ENCODE results near the gene PPP6R1.
"Not testable (repeated sequence)": the region's sequence is repeated elsewhere in the genome, so short reads cannot be mapped to it uniquely, and the experiment has no call there.

The PPP6R1 gene

DNA sequence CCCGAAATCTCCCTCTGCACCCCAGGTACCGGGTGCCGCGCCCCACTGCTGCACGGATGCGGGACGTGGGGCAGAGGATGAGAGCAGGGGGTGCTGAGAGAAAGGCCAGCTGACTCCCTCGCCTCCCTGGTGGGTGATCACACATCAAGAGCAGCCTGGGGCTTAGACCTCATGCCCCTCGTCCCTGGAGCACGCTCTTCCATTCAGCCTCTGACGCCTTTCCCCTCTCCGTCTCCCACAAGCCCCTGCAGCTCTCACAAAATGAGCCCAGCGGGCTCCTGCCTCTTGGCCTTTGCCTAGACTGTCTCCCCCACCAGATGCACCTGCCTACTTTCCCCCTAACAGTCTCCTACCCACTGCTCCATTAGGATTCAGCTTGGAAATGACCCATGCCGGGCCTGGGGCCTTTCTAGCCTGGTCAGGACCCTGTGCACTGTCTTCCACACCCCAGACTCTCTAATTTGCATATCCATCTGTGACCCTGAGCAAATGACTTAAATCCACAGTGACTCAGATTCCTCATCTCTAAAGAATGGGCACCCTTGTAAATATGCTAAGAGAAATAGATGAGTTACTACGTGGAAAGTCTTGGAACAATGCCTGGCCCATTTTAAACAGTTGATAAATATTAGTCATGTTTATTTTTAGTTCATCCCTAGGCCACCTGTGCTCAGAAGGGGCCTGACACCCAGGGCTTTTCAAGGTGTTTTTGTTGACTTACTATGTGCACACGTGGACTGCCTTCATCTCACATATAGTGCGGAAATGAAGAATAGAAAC, 48.9 kb downstream of the PPP6R1 start:
- H3K9me3 ChIP-seq (ENCODE audit: control insufficient read depth in 1 of 2, low read length in 2 of 2): peaks cover 0 to 7% of the 10 kb centered on the region in 2 donors
- peak overlapping the region; percentile 77 for H3K27ac ChIP-seq (ENCODE audit: low read length)
- H3K4me1 ChIP-seq (ENCODE audit: control insufficient read depth in 1 of 2, insufficient read depth in 2 of 2, low read length in 2 of 2): peaks cover 4 to 15% of the 10 kb centered on the region in 2 donors
- no peak overlapping the region for H3K4me3 ChIP-seq (ENCODE audit: low read depth in 1 of 2, low read length in 2 of 2)
- H3K36me3 ChIP-seq (ENCODE audit: control insufficient read depth in 1 of 2, insufficient read depth in 2 of 2, low read length in 2 of 2): no peaks in the 10 kb centered on the region
- no peaks in the 10 kb centered on the region for H3K27me3 ChIP-seq (ENCODE audit: low read depth, low read length)

DNA sequence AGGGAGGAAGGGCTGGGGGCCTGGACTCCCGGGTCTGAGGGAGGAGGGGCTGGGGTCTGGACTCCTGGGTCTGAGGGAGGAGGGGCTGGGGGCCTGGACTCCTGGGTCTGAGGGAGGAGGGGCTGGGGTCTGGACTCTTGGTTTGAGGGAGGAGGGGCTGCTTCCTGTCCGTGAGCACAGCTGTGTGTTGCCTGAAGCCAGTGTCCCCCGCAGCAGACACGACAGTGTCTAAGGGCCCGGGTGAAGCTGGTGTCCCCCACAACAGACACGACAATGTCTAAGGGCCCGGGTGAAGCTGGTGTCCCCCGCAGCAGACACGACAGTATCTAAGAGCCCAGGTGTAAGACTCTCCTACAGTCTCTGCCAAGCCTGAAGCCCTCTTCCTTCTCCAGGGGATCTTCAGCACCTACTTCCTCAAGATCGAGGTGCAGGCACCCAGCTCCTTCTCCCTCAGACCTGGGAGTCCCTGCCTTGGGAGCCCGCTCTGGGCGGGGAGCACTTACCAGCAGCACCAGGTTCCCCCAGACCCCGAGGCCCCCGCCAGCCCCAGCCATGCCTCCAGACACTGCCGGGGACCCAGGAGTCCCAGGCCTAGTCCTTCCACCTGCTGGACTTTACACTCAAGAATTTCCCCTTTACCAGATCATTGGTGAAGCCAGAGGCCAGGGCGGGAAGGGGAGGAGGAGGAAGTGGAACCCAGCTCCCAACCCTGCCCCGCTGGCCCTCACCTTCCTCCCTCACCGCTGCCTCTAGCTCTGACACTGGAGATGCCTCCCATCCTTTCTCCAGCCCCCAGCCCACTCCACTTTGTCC, 49.7 kb downstream of the PPP6R1 start, which contains the start of gene PTPRH:
Gene PTPRH (minus strand): TSS at position 622 of the 813 bp plus-strand sequence. CDS start 68 bp downstream, at position 554.
- H3K27ac ChIP-seq (ENCODE audit: low read length): peak within 1 kb of the TSS; percentile 77
- no peaks in the 10 kb centered on the region for H3K36me3 ChIP-seq (ENCODE audit: control insufficient read depth in 1 of 2, insufficient read depth in 2 of 2, low read length in 2 of 2)

DNA sequence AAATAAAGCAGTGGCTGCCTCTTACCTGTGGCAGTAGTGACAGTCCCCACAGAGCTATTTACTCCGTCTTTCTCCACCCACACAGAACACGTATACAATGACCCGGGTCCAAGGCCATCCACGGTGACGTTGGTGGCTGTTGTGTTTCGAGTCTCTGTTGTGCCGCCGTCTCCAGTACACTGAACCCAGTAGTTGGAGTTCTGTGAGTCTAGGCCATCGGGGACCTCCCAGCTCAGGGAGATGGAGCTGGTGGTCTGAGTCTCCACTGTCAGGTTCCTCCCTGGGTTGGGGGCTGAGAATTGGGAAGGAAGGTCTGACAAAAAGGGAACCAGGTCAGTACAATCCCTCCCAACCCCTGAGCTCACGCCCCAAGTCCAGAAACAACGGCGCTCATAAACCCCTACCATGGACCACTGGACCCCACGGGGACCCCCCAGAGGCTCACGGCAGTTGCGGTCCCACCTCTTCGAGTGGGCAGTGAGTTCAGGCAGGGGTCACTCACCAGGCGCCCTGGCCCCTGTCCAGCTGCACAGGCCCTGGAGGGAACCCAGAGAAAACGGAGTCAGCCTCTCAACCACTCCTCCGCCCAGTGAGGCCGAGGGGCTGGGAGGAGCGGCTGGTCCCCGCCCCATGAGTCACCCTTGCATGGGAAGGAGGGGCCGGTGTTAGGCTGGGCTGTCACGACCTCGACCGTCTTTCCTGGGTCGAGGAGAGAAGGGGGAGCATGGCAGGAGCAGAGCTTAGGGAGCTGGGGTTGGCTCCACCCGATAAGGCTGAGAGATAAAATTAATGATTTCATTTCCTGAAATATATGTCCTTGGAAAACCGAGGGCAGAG, 51.9 kb downstream of the PPP6R1 start:
- peak overlapping the region; percentile 60 for H3K27ac ChIP-seq (ENCODE audit: low read length)
- peak overlapping the region; percentile 10 to 42 for H3K4me3 ChIP-seq (ENCODE audit: low read depth in 1 of 2, low read length in 2 of 2)
- no peaks in the 10 kb centered on the region for H3K27me3 ChIP-seq (ENCODE audit: low read depth, low read length)

More for the DNA sequence above, 49.7 kb downstream of the PPP6R1 start, which contains the start of gene PTPRH:
- no peak within 1 kb of the TSS for H3K4me3 ChIP-seq (ENCODE audit: low read depth in 1 of 2, low read length in 2 of 2)
- H3K4me1 ChIP-seq (ENCODE audit: control insufficient read depth in 1 of 2, insufficient read depth in 2 of 2, low read length in 2 of 2): peaks cover 4 to 15% of the 10 kb centered on the region in 2 donors
- peaks cover 0 to 7% of the 10 kb centered on the region in 2 donors for H3K9me3 ChIP-seq (ENCODE audit: control insufficient read depth in 1 of 2, low read length in 2 of 2)
- no peaks in the 10 kb centered on the region for H3K27me3 ChIP-seq (ENCODE audit: low read depth, low read length)

DNA sequence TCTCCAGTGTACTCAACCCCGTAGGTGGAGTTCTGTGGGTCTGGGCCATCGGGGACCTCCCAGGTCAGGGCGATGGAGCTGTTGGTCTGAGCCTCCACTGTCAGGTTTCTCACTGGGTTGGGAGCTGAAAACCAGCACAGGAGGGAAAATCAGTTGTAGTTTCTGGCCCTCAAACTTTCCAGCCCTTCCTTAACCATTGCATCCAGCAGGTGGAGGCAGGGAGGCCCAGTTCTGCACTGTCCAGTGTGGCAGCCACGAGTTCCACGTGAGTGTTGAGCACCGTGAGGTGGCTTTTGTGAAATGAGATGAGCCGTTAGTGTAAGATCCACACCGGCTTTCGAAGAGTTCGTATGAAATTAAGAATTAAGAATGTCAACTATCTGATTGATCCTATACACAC, 56.6 kb downstream of the PPP6R1 start:
- H3K9me3 ChIP-seq (ENCODE audit: control insufficient read depth in 1 of 2, low read length in 2 of 2); H3K27me3 ChIP-seq (ENCODE audit: low read depth, low read length); H3K4me3 ChIP-seq (ENCODE audit: low read depth in 1 of 2, low read length in 2 of 2); H3K36me3 ChIP-seq (ENCODE audit: control insufficient read depth in 1 of 2, insufficient read depth in 2 of 2, low read length in 2 of 2); H3K4me1 ChIP-seq (ENCODE audit: control insufficient read depth in 1 of 2, insufficient read depth in 2 of 2, low read length in 2 of 2); H3K27ac ChIP-seq (ENCODE audit: low read length): not testable (repeated sequence)

More for the DNA sequence above, 51.9 kb downstream of the PPP6R1 start:
- H3K36me3 ChIP-seq (ENCODE audit: control insufficient read depth in 1 of 2, insufficient read depth in 2 of 2, low read length in 2 of 2): no peaks in the 10 kb centered on the region
- no peaks in the 10 kb centered on the region for H3K9me3 ChIP-seq (ENCODE audit: control insufficient read depth in 1 of 2, low read length in 2 of 2)
- H3K4me1 ChIP-seq (ENCODE audit: control insufficient read depth in 1 of 2, insufficient read depth in 2 of 2, low read length in 2 of 2): peaks cover 4 to 15% of the 10 kb centered on the region in 2 donors

DNA sequence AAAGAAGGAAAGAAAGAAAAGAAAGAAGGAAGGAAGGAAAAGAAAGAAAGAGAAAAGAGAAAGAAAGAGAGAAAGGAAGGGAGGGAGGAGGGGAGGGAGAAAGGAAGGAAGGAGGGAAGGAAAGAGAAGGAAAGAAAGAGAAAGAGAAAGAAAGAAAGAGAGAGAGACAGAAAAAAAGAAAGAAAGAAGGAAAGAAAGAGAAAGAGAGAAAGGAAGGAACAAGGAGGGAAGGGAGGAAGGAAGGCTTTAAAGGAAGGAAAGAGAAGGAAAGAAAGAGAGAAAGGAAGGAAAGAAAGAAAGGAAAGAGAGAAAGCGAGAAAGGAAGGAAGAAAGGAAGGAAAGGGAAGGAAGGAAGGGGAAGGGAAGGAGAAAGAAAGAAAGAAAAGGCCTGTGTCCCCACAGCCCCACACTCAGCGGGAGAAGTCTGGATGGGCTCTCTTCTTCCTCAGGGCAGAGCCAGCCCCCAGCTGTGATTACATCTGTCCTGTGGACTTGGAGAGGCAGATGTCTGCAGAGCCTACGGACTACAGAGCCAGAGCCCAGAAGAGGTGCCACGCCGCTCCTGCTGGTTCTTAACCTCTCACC, 59.1 kb downstream of the PPP6R1 start:
- H3K27ac ChIP-seq (ENCODE audit: low read length): no peak overlapping the region
- no peaks in the 10 kb centered on the region for H3K4me1 ChIP-seq (ENCODE audit: control insufficient read depth in 1 of 2, insufficient read depth in 2 of 2, low read length in 2 of 2)
- H3K9me3 ChIP-seq (ENCODE audit: control insufficient read depth in 1 of 2, low read length in 2 of 2): no peaks in the 10 kb centered on the region
- H3K36me3 ChIP-seq (ENCODE audit: control insufficient read depth in 1 of 2, insufficient read depth in 2 of 2, low read length in 2 of 2): no peaks in the 10 kb centered on the region
- no peak overlapping the region for H3K4me3 ChIP-seq (ENCODE audit: low read depth in 1 of 2, low read length in 2 of 2)
- no peaks in the 10 kb centered on the region for H3K27me3 ChIP-seq (ENCODE audit: low read depth, low read length)

DNA sequence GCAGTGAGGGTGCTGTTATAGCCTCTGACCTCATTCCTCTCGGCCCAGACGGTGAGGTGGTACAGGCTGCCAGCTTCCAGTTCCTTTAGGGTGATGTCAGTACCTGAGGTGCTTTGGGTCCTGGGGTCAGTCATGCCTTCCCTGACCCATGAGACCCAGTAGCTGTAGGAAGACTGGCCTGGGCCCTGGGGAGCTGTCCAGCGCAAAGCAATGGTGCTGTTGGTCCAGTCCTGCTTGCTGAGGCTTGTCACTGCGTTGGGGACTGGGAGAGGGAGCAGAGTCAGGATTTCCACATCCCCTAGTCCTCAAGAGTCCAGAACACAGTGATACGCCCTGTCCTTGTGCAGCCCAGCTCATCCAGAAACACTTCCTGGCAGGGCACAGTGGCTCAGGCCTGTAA, 60.2 kb downstream of the PPP6R1 start:
- Histone ChIP-seq H3K27ac (ENCODE audit: low read length) (no peak overlapping the region), H3K9me3 (ENCODE audit: control insufficient read depth in 1 of 2, low read length in 2 of 2) (no peaks in the 10 kb centered on the region), H3K27me3 (ENCODE audit: low read depth, low read length) (no peaks in the 10 kb centered on the region), H3K4me3 (ENCODE audit: low read depth in 1 of 2, low read length in 2 of 2) (no peak overlapping the region), H3K36me3 (ENCODE audit: control insufficient read depth in 1 of 2, insufficient read depth in 2 of 2, low read length in 2 of 2) (no peaks in the 10 kb centered on the region), H3K4me1 (ENCODE audit: control insufficient read depth in 1 of 2, insufficient read depth in 2 of 2, low read length in 2 of 2) (no peaks in the 10 kb centered on the region)

DNA sequence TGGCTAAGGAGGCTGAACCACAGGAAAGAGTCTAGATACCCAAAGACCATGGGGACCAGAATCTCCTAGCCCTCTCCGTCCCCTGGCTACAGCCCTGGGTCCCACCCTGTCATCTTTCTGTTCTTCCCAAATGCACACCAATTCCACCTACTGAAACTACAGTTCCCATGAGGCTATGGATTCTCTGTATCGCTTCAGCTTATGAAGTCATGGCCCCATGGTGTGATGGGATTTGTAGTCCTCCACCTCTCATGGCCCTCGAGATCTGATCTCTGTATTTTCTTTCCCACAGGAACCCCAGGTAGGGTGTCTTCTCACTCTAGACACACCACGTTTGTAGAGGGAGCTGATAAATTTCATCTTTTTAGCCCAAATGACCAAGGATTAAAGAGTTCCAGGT, 61.3 kb downstream of the PPP6R1 start:
- no peak overlapping the region for H3K27ac ChIP-seq (ENCODE audit: low read length)
- H3K27me3 ChIP-seq (ENCODE audit: low read depth, low read length): no peaks in the 10 kb centered on the region
- no peak overlapping the region for H3K4me3 ChIP-seq (ENCODE audit: low read depth in 1 of 2, low read length in 2 of 2)
- H3K4me1 ChIP-seq (ENCODE audit: control insufficient read depth in 1 of 2, insufficient read depth in 2 of 2, low read length in 2 of 2): no peaks in the 10 kb centered on the region
- no peaks in the 10 kb centered on the region for H3K36me3 ChIP-seq (ENCODE audit: control insufficient read depth in 1 of 2, insufficient read depth in 2 of 2, low read length in 2 of 2)
- no peaks in the 10 kb centered on the region for H3K9me3 ChIP-seq (ENCODE audit: control insufficient read depth in 1 of 2, low read length in 2 of 2)

DNA sequence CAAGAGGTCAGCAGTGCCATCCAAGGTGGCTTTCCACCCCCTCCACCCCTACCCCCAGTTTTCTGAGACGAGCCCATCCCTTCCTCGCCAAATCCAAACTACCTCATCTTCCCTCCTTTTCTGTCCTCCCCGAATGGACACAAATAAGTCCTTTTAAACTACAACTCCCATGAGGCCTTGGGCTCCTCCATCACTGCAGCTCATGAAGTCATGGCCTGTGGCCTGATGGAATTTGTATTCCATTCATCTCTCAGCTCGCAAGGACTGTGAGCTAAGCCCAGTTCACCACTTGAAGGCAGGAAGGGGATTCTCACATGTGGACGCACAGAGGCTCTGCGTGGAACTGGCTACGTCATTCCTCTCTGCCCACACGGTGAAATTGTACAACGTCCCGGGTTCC, 62.0 kb downstream of the PPP6R1 start:
- H3K4me1 ChIP-seq (ENCODE audit: control insufficient read depth in 1 of 2, insufficient read depth in 2 of 2, low read length in 2 of 2): no peaks in the 10 kb centered on the region
- H3K36me3 ChIP-seq (ENCODE audit: control insufficient read depth in 1 of 2, insufficient read depth in 2 of 2, low read length in 2 of 2): no peaks in the 10 kb centered on the region
- no peaks in the 10 kb centered on the region for H3K9me3 ChIP-seq (ENCODE audit: control insufficient read depth in 1 of 2, low read length in 2 of 2)
- no peak overlapping the region for H3K4me3 ChIP-seq (ENCODE audit: low read depth in 1 of 2, low read length in 2 of 2)
- no peak overlapping the region for H3K27ac ChIP-seq (ENCODE audit: low read length)
- H3K27me3 ChIP-seq (ENCODE audit: low read depth, low read length): no peaks in the 10 kb centered on the region

DNA sequence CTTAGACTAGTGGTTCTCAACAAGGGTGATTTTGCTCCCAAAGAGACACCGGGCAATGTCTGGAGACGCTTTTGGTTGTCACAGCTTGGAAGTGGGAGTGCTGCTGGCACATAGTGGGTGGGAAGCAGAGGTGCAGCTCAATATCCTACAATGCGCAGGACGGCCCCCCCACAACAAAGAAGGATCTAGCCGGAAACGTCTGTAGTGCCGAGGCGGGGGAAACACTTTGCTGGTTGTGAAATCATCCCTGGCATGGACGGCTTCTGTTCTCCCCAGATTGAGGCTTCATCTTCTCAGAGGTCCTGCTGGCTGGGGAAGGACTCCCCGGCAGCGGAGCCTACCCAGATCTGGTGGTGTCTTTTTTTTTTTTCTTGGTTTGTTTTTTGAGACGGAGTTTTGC, 65.3 kb downstream of the PPP6R1 start:
- Histone ChIP-seq H3K27ac (ENCODE audit: low read length) (no peak overlapping the region), H3K4me1 (ENCODE audit: control insufficient read depth in 1 of 2, insufficient read depth in 2 of 2, low read length in 2 of 2) (no peaks in the 10 kb centered on the region), H3K9me3 (ENCODE audit: control insufficient read depth in 1 of 2, low read length in 2 of 2) (no peaks in the 10 kb centered on the region), H3K4me3 (ENCODE audit: low read depth in 1 of 2, low read length in 2 of 2) (no peak overlapping the region), H3K36me3 (ENCODE audit: control insufficient read depth in 1 of 2, insufficient read depth in 2 of 2, low read length in 2 of 2) (no peaks in the 10 kb centered on the region), H3K27me3 (ENCODE audit: low read depth, low read length) (no peaks in the 10 kb centered on the region)

DNA sequence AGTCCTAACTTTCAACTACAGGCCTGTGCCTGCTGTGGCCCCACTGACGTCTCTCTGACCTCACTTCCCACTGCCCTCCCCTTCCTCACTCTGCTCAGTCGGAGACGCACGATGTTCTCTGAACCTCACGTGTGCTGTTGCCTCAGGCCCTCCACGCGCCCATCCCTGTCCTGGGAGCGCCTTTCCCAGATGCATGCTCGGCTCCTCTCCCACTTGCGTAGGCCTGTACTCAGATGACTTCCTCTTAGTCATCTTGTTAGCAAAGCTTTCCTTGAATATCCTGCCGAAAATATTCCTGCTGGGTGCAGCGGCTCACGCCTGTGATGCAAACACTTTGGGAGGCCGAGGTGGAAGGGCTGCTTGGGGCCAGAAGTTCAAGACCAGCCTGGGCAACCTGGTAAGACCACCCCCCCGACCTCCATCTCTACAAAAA, 69.4 kb downstream of the PPP6R1 start:
- no peaks in the 10 kb centered on the region for H3K36me3 ChIP-seq (ENCODE audit: control insufficient read depth in 1 of 2, insufficient read depth in 2 of 2, low read length in 2 of 2)
- H3K4me3 ChIP-seq (ENCODE audit: low read depth in 1 of 2, low read length in 2 of 2): no peak overlapping the region
- H3K4me1 ChIP-seq (ENCODE audit: control insufficient read depth in 1 of 2, insufficient read depth in 2 of 2, low read length in 2 of 2): no peaks in the 10 kb centered on the region
- H3K9me3 ChIP-seq (ENCODE audit: control insufficient read depth in 1 of 2, low read length in 2 of 2): no peaks in the 10 kb centered on the region
- no peaks in the 10 kb centered on the region for H3K27me3 ChIP-seq (ENCODE audit: low read depth, low read length)
- no peak overlapping the region for H3K27ac ChIP-seq (ENCODE audit: low read length)
